ENCODE data around the gene GARNL3.

GRCh38 chr9:127283135-127283534, 18.6 kb downstream of the GARNL3 start:
- TF ChIP-seq EZH2 (IDR thresholded peaks at IDR 0.05; ENCODE audit: borderline replicate concordance, insufficient read depth, low read length, poor library complexity, severe bottlenecking) (no peak), TAF1 (IDR thresholded peaks at IDR 0.05; ENCODE audit: low read depth) (no peak), CTCF (IDR thresholded peaks at IDR 0.05; ENCODE audit: poor library complexity, severe bottlenecking) (no peak), POLR2AphosphoS5 (IDR thresholded peaks at IDR 0.05) (no peak), RAD21 (conservative IDR thresholded peaks at IDR 0.05) (no peak), EP300 (conservative IDR thresholded peaks at IDR 0.05; ENCODE audit: poor library complexity, severe bottlenecking) (no peak), MXI1 (conservative IDR thresholded peaks at IDR 0.05; ENCODE audit: poor library complexity, severe bottlenecking) (no peak)

Data from neural cell (in vitro differentiated cells).